PC-9 (cell line): ENCODE results near the gene VHLL. TPM values are rescaled to one million over a fixed set of nuclear protein-coding genes. Genes with fewer than 3 reads are reported as not detected.

Experiments
- BruUV-seq: library from RNA; stranded (reverse); fragments of 400-500 nt; replicated peaks from 2 replicates; lab custom pipeline; 2021; lab: Mats Ljungman, UMichigan
- CTCF ChIA-PET: fragments of 300-600 bp; sonication (Branson Sonifier 250); formaldehyde crosslinking; loops from one replicate; lab custom pipeline; 2022; ENCODE audit warnings: antibody characterized with exemption; lab: Charles Lee
- POLR2A ChIA-PET: fragments of 300-600 bp; sonication (Branson Sonifier 250); formaldehyde crosslinking; loops from one replicate; lab custom pipeline; 2022; ENCODE audit warnings: antibody characterized with exemption; ENCODE audit not compliant: unreplicated experiment; lab: Charles Lee
- DNase-seq, 2 experiments: peaks; one replicate each; pipeline versions ENCODE4 v3.0.0 to v3.0.0-alpha.2; 2015 to 2022; ENCODE audit warnings: mixed read lengths in 1 of 2
- H2AFZ ChIP-seq: fragments of 200-600 bp; sonication (generic); 2 replicates; pipeline ENCODE4 v1.8.1; 2017; ENCODE audit warnings: antibody characterized with exemption
- H3F3A ChIP-seq: fragments of 200-600 bp; sonication (generic); 2 replicates; pipeline ENCODE4 v1.8.1; 2017; ENCODE audit warnings: antibody characterized with exemption, mild to moderate bottlenecking, low read depth; ENCODE audit not compliant: insufficient read depth
- H3K27ac ChIP-seq: fragments of 200-600 bp; sonication (generic); 2 replicates; pipeline ENCODE4 v1.6.1; 2016; ENCODE audit warnings: mixed run types
- H3K27me3 ChIP-seq: fragments of 200-600 bp; sonication (generic); 2 replicates; pipeline ENCODE4 v1.6.1; 2016; ENCODE audit warnings: low read depth, mixed run types; ENCODE audit not compliant: insufficient read depth
- H3K36me3 ChIP-seq: fragments of 200-600 bp; sonication (generic); 2 replicates; pipeline ENCODE4 v1.6.1; 2016; ENCODE audit warnings: low read depth, mixed run types
- H3K4me1 ChIP-seq: fragments of 200-600 bp; sonication (generic); replicated peaks from 2 replicates; pipeline ENCODE4 v1.6.1; 2016; ENCODE audit warnings: mixed run types; ENCODE audit not compliant: insufficient read depth
- H3K4me2 ChIP-seq: fragments of 200-600 bp; sonication (generic); 2 replicates; pipeline ENCODE4 v1.6.1; 2017; ENCODE audit warnings: mixed run types
- H3K4me3 ChIP-seq: fragments of 200-600 bp; sonication (generic); 2 replicates; pipeline ENCODE4 v1.6.1; 2016; ENCODE audit warnings: mixed run types
- H3K79me2 ChIP-seq: fragments of 200-600 bp; sonication (generic); 2 replicates; pipeline ENCODE4 v1.6.1; 2017; ENCODE audit warnings: low read depth, mixed run types
- H3K9me2 ChIP-seq: fragments of 200-600 bp; sonication (generic); 2 replicates; pipeline ENCODE4 v1.8.1; 2017; ENCODE audit warnings: mild to moderate bottlenecking; ENCODE audit not compliant: insufficient read depth
- H3K9me3 ChIP-seq: fragments of 200-600 bp; sonication (generic); 2 replicates; pipeline ENCODE4 v1.8.1; 2016; ENCODE audit warnings: low read depth; ENCODE audit not compliant: insufficient read depth
- H4K20me1 ChIP-seq: fragments of 200-600 bp; sonication (generic); 2 replicates; pipeline ENCODE4 v1.8.1; 2017; ENCODE audit not compliant: insufficient read depth
- CTCF ChIP-seq: fragments of 200-600 bp; sonication (generic); conservative IDR thresholded peaks from 2 replicates; pipeline ENCODE4 v1.6.1; 2017; ENCODE audit warnings: mixed run types, antibody characterized with exemption, mild to moderate bottlenecking, moderate library complexity
- EZH2 ChIP-seq: fragments of 200-600 bp; sonication (generic); IDR thresholded peaks from 2 replicates; pipeline ENCODE4 v1.8.0; 2017; ENCODE audit warnings: antibody characterized with exemption, low read depth
- intact Hi-C: fragments of 100-400 bp; cut with micrococcal nuclease; formaldehyde crosslinking; loops from one replicate; pipeline ENCODE4 v1.10.0; 2022; ENCODE audit not compliant: unreplicated experiment
- total RNA-seq: library from RNA; stranded (reverse); gene quantifications from 2 replicates; pipeline ENCODE4 v1.2.3, GENCODE V29; 2021

The VHLL gene
- total RNA-seq, 1 experiment from 2014 or later = not detected

- no TSS peak for BruUV-seq
- Histone ChIP-seq H3K36me3 (no peaks in the 10 kb centered on the region), H3K9me2 (no peaks in the 10 kb centered on the region), H4K20me1 (no peaks in the 10 kb centered on the region), H2AFZ (no peak overlapping the region), H3K4me1 (no peaks in the 10 kb centered on the region), H3F3A (peaks cover 39% of the 10 kb centered on the region; the same call in 1 of the 2 replicates), H3K27me3 (no peaks in the 10 kb centered on the region), H3K4me3 (no peak overlapping the region), H3K4me2 (no peak overlapping the region), H3K79me2 (no peaks in the 10 kb centered on the region), H3K27ac (no peak overlapping the region), H3K9me3 (no peaks in the 10 kb centered on the region)
- intact Hi-C loops = no loop called here
- TF ChIP-seq CTCF (no peak), EZH2 (no peak)
- no peak for DNase-seq
- CTCF ChIA-PET = no interaction called here
- POLR2A ChIA-PET = no interaction called here
Observed at GRCh38 chr1:156303241-156303640, 4.1 kb upstream of the VHLL start.

GRCh38 chr1:156295391-156295947, 3.6 kb downstream of the VHLL start, which contains the start of gene GLMP:
TSS of gene GLMP (minus strand) at chr1:156295679. CDS start at chr1:156295645, 34 bp downstream.
- H3K27ac ChIP-seq = no peak within 1 kb of the TSS

GRCh38 chr1:156293895-156294294, 5.2 kb downstream of the VHLL start:
- Histone ChIP-seq H3K4me3 (no peak overlapping the region), H3K36me3 (no peaks in the 10 kb centered on the region), H3K9me3 (no peaks in the 10 kb centered on the region), H3K27ac (no peak overlapping the region), H3K4me2 (no peak overlapping the region), H3K9me2 (no peaks in the 10 kb centered on the region), H3K27me3 (no peaks in the 10 kb centered on the region), H2AFZ (no peak overlapping the region), H3K79me2 (no peaks in the 10 kb centered on the region), H4K20me1 (no peaks in the 10 kb centered on the region), H3K4me1 (peaks cover 8% of the 10 kb centered on the region; the same call in 1 of the 2 replicates), H3F3A (peaks cover 13% of the 10 kb centered on the region; the same call in 1 of the 2 replicates)
- ChIA-PET POLR2A (interaction anchor here (0.6 kb wide), 1 partner anchor 28 kb away, joined by 6 read pairs; no protein-coding TSS in a partner anchor), CTCF (no interaction called here)
- TSS peak; percentile 36 for BruUV-seq
- TF ChIP-seq EZH2 (no peak), CTCF (no peak)
- no peak for DNase-seq
- intact Hi-C loops = no loop called here

More at GRCh38 chr1:156295391-156295947, 3.6 kb downstream of the VHLL start, which contains the start of gene GLMP:
- DNase-seq = peak in 1 of 2 experiments; percentile 40
- intact Hi-C loops = no loop called here
- no peaks in the 10 kb centered on the region for H3K9me3 ChIP-seq
- no peak for TF ChIP-seq EZH2
- no peak for TF ChIP-seq CTCF
- peak within 1 kb of the TSS; percentile 80 for H3K4me3 ChIP-seq
- H3K27me3 ChIP-seq = no peaks in the 10 kb centered on the region
- H4K20me1 ChIP-seq = no peaks in the 10 kb centered on the region
- no peaks in the 10 kb centered on the region for H3K79me2 ChIP-seq
- H3K9me2 ChIP-seq = no peaks in the 10 kb centered on the region
- CTCF ChIA-PET = interaction anchor here (0.6 kb wide), 1 partner anchor 63 kb away, joined by 3 read pairs; no protein-coding TSS in a partner anchor
- H3F3A ChIP-seq = peaks cover 15% of the 10 kb centered on the region; the same call in 1 of the 2 replicates
- POLR2A ChIA-PET = interaction anchor here (0.6 kb wide), 2 partner anchors 11 to 32 kb away, joined by 3 read pairs; partner anchors contain the start of gene TMEM79
- no peaks in the 10 kb centered on the region for H3K36me3 ChIP-seq
- H3K4me1 ChIP-seq = peaks cover 8% of the 10 kb centered on the region; the same call in 1 of the 2 replicates
- peak within 1 kb of the TSS; percentile 96 for H3K4me2 ChIP-seq
- H2AFZ ChIP-seq = peak within 1 kb of the TSS; percentile 95
- BruUV-seq = no TSS peak
